ENCODE measurements around the gene HAUS1.
"Not testable (repeated sequence)": the region's sequence is repeated elsewhere in the genome, so short reads cannot be mapped to it uniquely, and the experiment has no call there.

Gene HAUS1

GRCh38 chr18:46095532-46095931, 8.7 kb upstream of the HAUS1 start:
- DNase-seq, result no peak

GRCh38 chr18:46096651-46097300, 7.4 kb upstream of the HAUS1 start:
- no peak for DNase-seq

GRCh38 chr18:46097431-46097800, 6.8 kb upstream of the HAUS1 start:
- DNase-seq, result no peak

GRCh38 chr18:46097801-46098615, 6.2 kb upstream of the HAUS1 start, which contains the start of gene ATP5F1A:
Gene ATP5F1A, minus strand, starts transcription at chr18:46098296. Its CDS starts 65 bp downstream, at chr18:46098231.
- peak; percentile 66 to 73 for DNase-seq

GRCh38 chr18:46098616-46098933, 5.6 kb upstream of the HAUS1 start:
- DNase-seq, result no peak

GRCh38 chr18:46099463-46099862, 4.7 kb upstream of the HAUS1 start:
- DNase-seq, result no peak

- no peak for DNase-seq
These were observed 5.2 kb downstream of the HAUS1 start for GRCh38 chr18:46109386-46109785.

- no peak for DNase-seq
These were observed 6.2 kb downstream of the HAUS1 start for GRCh38 chr18:46110406-46110805.

GRCh38 chr18:46113751-46114150, 9.6 kb downstream of the HAUS1 start:
- no peak for DNase-seq

GRCh38 chr18:46126625-46127024, 22.4 kb downstream of the HAUS1 start:
- not testable (repeated sequence) for DNase-seq

GRCh38 chr18:46130061-46130460, 25.9 kb downstream of the HAUS1 start:
- DNase-seq, result no peak

GRCh38 chr18:46130549-46130948, 26.4 kb downstream of the HAUS1 start:
- DNase-seq, result not testable (repeated sequence)

- no peak for DNase-seq
These were observed 29.3 kb downstream of the HAUS1 start for GRCh38 chr18:46133534-46133933.

- DNase-seq, result no peak
These were observed 30.9 kb downstream of the HAUS1 start for GRCh38 chr18:46134920-46135675.

GRCh38 chr18:46140173-46140572, 36.0 kb downstream of the HAUS1 start:
- no peak for DNase-seq

- DNase-seq, result no peak
These were observed 37.0 kb downstream of the HAUS1 start for GRCh38 chr18:46141199-46141598.

GRCh38 chr18:46148810-46149209, 44.6 kb downstream of the HAUS1 start:
- peak; percentile 32 to 49 for DNase-seq

GRCh38 chr18:46152436-46152807, 48.2 kb downstream of the HAUS1 start:
- DNase-seq, result no peak

- DNase-seq, result no peak
These were observed 48.8 kb downstream of the HAUS1 start for GRCh38 chr18:46152808-46153617.

- DNase-seq, result no peak
These were observed 51.5 kb downstream of the HAUS1 start for GRCh38 chr18:46155641-46156051.

GRCh38 chr18:46156124-46156745, 52.0 kb downstream of the HAUS1 start:
- DNase-seq, result no peak

GRCh38 chr18:46156843-46157242, 52.7 kb downstream of the HAUS1 start:
- DNase-seq, result no peak

Measured in AML-193 (cell line).